IPS-20b (cell line): ENCODE results near the gene TNFRSF25.
A peak's percentile ranks its signal among the peaks of the same experiment; 100 is the strongest.
"Not testable (repeated sequence)": the region's sequence is repeated elsewhere in the genome, so short reads cannot be mapped to it uniquely, and the experiment has no call there.

ENCODE experiments used
- H3K27ac ChIP-seq: one replicate; pipeline ENCODE4 v1.5.1; 2013; ENCODE audit warnings: low read length
- H3K27me3 ChIP-seq: 2 replicates; pipeline ENCODE4 v1.6.1; 2013; ENCODE audit warnings: mild to moderate bottlenecking, low read length, inconsistent platforms; ENCODE audit not compliant: insufficient read depth
- H3K36me3 ChIP-seq: 2 replicates; pipeline ENCODE4 v1.6.1; 2013; ENCODE audit warnings: low read depth, mild to moderate bottlenecking, inconsistent platforms, low read length, moderate library complexity; ENCODE audit not compliant: insufficient read depth
- H3K4me1 ChIP-seq: 2 replicates; pipeline ENCODE4 v1.6.1; 2013; ENCODE audit warnings: mild to moderate bottlenecking, control low read depth, inconsistent platforms, low read length, moderate library complexity; ENCODE audit not compliant: insufficient read depth
- H3K4me3 ChIP-seq: 2 replicates; pipeline ENCODE4 v1.5.1; 2013; ENCODE audit warnings: mild to moderate bottlenecking, low read length, inconsistent platforms
- H3K9ac ChIP-seq: 2 replicates; pipeline ENCODE4 v1.6.1; 2013; ENCODE audit warnings: low read depth, mild to moderate bottlenecking, inconsistent platforms, low read length, moderate library complexity
- H3K9me3 ChIP-seq: 2 replicates; pipeline ENCODE4 v1.6.1; 2013; ENCODE audit warnings: mild to moderate bottlenecking, low read depth, low read length, inconsistent platforms; ENCODE audit not compliant: insufficient read depth

The TNFRSF25 gene

DNA sequence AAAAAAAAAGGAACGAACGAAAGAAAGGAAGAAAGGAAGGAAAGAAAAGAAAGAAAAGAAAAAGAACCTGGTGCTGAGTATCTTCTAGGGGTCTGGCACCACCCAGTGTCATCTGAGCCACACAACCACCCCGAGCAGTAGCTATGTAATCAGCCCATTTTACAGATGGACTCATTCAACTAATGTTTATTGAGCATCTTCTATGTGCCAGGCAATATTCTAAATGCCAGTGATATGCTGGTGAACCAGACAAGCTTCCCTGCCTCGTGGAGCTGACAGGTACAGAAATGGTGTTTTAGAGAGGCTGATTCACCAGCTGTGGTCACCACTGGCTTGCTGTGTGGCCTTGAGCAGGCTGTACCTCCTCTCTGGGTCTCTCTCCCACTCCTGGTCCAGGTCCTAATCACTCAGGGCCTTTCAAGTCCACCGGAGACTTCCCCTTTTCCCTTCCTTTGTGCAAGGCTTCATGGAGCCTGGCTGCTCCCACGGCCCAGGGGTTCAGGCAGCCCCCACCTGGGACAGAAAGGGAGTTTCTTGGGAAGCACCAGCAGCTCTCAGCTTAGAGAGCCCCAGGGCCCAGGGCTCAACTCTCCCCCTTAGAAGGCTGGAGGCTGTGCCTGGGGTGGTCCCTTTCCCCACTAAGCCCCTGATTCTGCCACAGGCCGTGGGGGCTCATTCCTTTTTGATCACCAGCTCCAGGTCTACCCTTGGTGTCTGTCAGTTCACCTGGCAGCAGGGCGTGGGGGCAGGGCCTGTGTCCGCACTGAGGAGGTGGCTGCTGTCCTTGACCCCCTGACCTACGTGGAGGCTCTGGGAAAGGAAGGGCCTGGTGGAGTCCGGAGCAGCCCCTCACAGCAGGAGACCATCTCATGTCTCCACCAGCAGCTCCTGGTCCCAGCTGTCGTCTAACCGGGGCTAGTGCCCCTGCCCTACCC lies 34.1 kb downstream of the TNFRSF25 start:
- H3K4me3 ChIP-seq, H3K27ac ChIP-seq, H3K9me3 ChIP-seq, H3K4me1 ChIP-seq, H3K36me3 ChIP-seq, H3K9ac ChIP-seq: not testable (repeated sequence)
- H3K27me3 ChIP-seq, result peaks cover 26% of the 10 kb centered on the region

- H3K4me3 ChIP-seq, H3K36me3 ChIP-seq, H3K4me1 ChIP-seq, H3K9me3 ChIP-seq, H3K9ac ChIP-seq, H3K27ac ChIP-seq: not testable (repeated sequence)
- H3K27me3 ChIP-seq, result peaks cover 47% of the 10 kb centered on the region
These were observed 36.1 kb downstream of the TNFRSF25 start for GRCh38 chr1:6429660-6430411.

DNA sequence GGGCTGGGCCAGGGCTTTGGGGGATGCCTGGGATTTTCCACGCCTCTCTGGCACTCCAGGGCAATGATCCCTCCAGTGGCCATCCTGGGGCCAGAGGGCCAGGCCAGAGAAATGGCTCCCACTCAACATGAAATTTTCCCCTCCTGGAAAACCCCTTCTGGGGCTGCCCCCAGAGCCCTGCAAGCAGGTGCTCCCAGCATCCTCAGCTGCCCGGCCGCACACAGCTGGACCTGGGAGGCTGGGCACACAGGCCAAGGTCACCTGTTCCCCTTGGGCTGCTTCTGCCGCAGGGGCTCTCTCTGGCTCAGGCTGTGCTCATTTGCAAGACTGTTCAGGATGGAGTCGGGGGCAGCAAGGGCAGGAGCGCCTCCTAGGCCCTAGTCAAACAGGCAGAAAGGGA lies 37.5 kb downstream of the TNFRSF25 start:
- H3K4me3 ChIP-seq, H3K9ac ChIP-seq, H3K4me1 ChIP-seq, H3K36me3 ChIP-seq, H3K27ac ChIP-seq, H3K9me3 ChIP-seq: not testable (repeated sequence)
- peaks cover 60% of the 10 kb centered on the region for H3K27me3 ChIP-seq

DNA sequence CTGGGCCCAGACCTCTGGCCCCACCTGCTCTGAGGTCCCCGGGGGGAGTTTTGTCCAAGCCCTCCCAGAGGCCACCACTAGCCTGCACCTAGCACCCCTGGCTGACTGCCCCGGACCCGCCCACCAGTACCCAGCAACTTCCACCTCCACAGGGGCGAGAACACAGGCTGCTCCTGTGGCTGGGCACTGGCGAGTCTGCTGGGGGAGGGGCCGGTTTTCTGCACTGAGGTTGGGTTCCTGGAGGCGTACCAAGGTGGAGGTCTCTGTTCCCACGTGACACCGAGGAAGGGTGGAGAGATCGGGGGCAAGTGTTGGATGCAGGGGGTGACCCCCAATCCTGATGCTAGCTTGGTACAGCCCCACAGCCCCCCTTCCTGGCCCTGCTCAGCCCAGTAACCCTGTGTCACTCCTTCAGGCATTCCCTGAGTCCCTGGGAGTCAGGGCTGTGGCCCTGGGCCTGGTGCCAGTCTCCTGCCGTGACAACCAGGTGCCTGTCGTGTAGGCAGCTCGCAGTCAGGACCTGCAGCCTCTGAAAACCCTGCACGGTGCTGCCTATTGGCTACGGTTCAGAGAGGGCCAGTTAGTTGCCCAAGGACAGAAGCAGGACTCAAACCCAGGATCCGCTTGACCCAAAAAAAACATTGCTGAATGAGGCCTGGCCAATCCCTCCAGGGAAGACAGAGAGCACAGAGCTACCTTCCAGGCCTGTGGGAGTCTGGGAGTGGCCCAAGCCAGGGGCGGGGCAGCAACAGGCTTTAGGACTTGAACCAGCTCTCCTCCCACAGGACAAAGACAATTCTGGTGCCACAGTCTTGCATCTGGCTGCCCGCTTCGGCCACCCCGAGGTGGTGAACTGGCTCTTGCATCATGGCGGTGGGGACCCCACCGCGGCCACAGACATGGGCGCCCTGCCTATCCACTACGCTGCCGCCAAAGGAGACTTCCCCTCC lies 38.3 kb downstream of the TNFRSF25 start:
- H3K9me3 ChIP-seq, result no peaks in the 10 kb centered on the region
- H3K9ac ChIP-seq, result no peak overlapping the region
- H3K27me3 ChIP-seq, result peaks cover 68% of the 10 kb centered on the region
- no peaks in the 10 kb centered on the region for H3K36me3 ChIP-seq
- H3K4me3 ChIP-seq, result no peak overlapping the region
- H3K27ac ChIP-seq, result no peak overlapping the region
- peaks cover 4% of the 10 kb centered on the region; the same call in 1 of the 2 replicates for H3K4me1 ChIP-seq

DNA sequence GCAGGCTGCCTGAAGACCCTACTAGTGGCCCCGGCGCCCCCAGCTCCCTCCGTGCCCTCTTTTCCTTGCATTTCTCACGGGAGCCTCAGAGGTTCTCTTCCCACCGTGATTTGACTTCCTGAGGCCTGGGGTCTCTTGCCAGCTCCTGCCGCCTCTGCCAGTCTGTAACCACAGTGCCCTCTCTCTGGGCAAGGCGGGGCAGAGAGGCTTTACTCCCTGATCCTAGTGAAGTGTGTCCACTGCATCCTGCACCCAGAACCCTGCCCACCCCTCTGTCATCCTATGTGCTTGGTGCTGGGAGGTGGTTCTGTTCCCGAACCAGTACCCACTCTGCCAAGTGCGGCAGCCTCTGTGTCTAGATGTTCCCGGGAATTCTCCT lies 39.0 kb downstream of the TNFRSF25 start:
- H3K4me1 ChIP-seq, result peaks cover 4% of the 10 kb centered on the region; the same call in 1 of the 2 replicates
- H3K9ac ChIP-seq, result no peak overlapping the region
- H3K27ac ChIP-seq, result no peak overlapping the region

GRCh38 chr1:6426277-6426971 lies 39.5 kb downstream of the TNFRSF25 start:
- Histone ChIP-seq H3K27me3 (peaks cover 81% of the 10 kb centered on the region), H3K9me3 (no peaks in the 10 kb centered on the region), H3K9ac (no peak overlapping the region), H3K4me3 (no peak overlapping the region), H3K36me3 (no peaks in the 10 kb centered on the region), H3K27ac (no peak overlapping the region), H3K4me1 (peaks cover 4% of the 10 kb centered on the region; the same call in 1 of the 2 replicates)

More for the DNA sequence above, 39.0 kb downstream of the TNFRSF25 start:
- Histone ChIP-seq H3K9me3 (no peaks in the 10 kb centered on the region), H3K27me3 (peaks cover 75% of the 10 kb centered on the region), H3K4me3 (no peak overlapping the region), H3K36me3 (no peaks in the 10 kb centered on the region)

DNA sequence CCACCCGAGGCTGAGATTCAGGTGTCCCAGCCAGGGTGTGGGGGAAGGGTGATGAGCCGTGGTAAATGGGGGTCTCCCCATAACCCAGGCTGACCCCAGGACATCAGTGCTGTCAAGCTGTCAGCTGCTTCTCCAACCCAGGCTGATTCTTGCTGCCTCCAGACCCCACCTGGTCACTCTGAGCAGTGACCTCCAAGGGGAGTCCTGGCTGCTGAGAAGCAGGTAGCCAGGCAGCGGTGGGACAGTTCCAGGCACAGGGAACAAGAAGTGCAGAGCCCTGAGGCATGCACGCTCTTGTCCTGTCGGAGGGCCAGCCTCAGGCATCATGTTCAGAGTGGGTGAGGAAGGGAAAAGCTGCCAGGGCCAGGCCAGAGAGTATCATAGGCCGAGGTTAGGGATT lies 40.3 kb downstream of the TNFRSF25 start:
- Histone ChIP-seq H3K9me3 (no peaks in the 10 kb centered on the region), H3K27me3 (peaks cover 83% of the 10 kb centered on the region), H3K27ac (no peak overlapping the region), H3K4me1 (peaks cover 4% of the 10 kb centered on the region; the same call in 1 of the 2 replicates), H3K36me3 (no peaks in the 10 kb centered on the region), H3K9ac (no peak overlapping the region), H3K4me3 (no peak overlapping the region)

DNA sequence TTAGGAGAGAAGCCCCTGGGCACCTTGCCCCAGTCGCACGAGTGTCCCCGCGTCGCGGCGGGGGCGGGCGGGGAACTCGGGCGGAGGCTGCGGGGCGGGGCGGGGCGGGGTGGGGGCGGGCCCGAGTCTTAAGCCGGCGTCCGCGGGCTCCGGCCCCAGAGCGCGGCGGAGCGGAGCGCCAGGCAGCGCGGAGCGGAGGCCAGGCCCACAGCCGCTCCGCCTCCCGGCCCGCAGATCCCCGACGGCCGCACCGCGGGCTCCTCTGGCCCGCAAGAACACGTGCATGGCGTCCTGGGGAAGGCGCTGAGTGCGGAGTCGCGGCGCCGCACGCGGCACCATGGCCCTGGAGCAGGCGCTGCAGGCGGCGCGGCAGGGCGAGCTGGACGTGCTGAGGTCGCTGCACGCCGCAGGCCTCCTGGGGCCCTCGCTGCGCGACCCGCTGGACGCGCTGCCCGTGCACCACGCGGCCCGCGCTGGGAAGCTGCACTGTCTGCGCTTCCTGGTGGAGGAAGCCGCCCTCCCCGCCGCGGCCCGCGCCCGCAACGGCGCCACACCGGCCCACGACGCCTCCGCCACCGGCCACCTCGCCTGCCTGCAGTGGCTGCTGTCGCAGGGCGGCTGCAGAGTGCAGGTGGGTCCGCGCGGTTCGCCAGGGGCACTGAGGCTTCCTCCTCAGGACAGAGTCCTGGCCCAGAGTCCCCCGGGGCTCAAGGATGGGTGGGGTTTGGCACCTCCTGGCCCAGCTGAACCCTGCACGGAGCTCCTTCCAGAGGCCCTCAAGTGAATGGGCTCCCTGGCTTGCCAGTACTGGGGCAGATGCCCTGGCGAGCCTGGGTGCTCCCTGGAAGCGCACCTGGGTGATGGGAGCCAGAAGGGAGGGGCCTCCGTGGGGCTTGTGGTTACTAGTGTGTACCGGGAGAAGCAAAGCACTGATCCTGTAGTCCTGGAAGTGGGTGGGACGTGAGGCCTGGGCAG lies 41.1 kb downstream of the TNFRSF25 start, which contains the start of gene ESPN:
ESPN (plus strand) TSS at position 158 of the 975 bp plus-strand sequence; CDS start at position 338, 180 bp downstream.
- H3K4me3 ChIP-seq, result peak within 1 kb of the TSS; percentile 24; the same call in 1 of the 2 replicates
- H3K4me1 ChIP-seq, result no peaks in the 10 kb centered on the region; the same call in 1 of the 2 replicates
- H3K27me3 ChIP-seq, result peaks cover 83% of the 10 kb centered on the region
- no peaks in the 10 kb centered on the region for H3K36me3 ChIP-seq
- H3K9me3 ChIP-seq, result no peaks in the 10 kb centered on the region
- H3K27ac ChIP-seq, result no peak within 1 kb of the TSS
- no peak within 1 kb of the TSS for H3K9ac ChIP-seq

DNA sequence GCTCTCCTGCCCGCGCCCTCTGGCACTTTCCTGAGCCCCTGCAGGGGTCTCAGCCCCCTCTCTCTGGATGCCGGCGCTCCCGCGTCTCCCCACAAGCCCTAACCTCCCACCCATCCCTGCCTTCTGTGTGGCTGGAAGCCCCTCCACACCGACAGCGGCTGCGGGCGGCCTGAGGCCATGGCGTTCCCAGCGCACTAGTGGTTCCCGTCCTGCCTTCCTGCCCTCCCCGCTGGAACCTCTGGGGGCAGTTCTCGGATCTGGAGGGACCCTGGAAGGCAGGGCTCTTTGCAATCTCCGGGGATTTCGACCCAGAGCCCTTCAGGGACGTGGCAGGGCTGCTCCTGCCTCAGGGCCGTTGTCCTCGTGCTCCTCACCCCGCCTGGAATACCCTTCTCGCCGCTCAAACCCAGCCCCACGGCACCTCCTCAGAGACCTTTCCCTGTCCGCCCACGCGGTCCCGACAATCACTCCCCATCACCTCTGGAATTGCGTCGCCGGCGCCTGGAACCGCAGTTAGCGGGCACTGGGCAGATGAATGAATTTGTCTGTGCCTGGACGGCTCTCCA lies 41.9 kb downstream of the TNFRSF25 start:
- Histone ChIP-seq H3K9me3 (no peaks in the 10 kb centered on the region), H3K9ac (no peak overlapping the region), H3K27me3 (peaks cover 90% of the 10 kb centered on the region), H3K4me3 (peak overlapping the region; percentile 24; the same call in 1 of the 2 replicates), H3K4me1 (no peaks in the 10 kb centered on the region), H3K36me3 (no peaks in the 10 kb centered on the region), H3K27ac (no peak overlapping the region)
